HCEC 1CT (cell line): ENCODE measurements around the gene ZNF732.
A peak's percentile ranks its signal among the peaks of the same experiment; 100 is the strongest.
"Not testable (repeated sequence)": the region's sequence is repeated elsewhere in the genome, so short reads cannot be mapped to it uniquely, and the experiment has no call there.

ENCODE experiments used
- DNase-seq: peaks from one replicate; pipeline ENCODE4 v3.0.0-alpha.2; 2017

The ZNF732 gene

GRCh38 chr4:252065-252601, 53.1 kb downstream of the ZNF732 start:
- no peak for DNase-seq

- no peak for DNase-seq
Observed at GRCh38 chr4:244471-244870, 60.8 kb downstream of the ZNF732 start.

GRCh38 chr4:243426-243825, 61.8 kb downstream of the ZNF732 start:
- no peak for DNase-seq

GRCh38 chr4:242121-242848, 63.0 kb downstream of the ZNF732 start:
- peak; percentile 4 for DNase-seq

GRCh38 chr4:241411-241810, 63.9 kb downstream of the ZNF732 start:
- not testable (repeated sequence) for DNase-seq

GRCh38 chr4:236028-236427, 69.2 kb downstream of the ZNF732 start:
- DNase-seq: no peak

GRCh38 chr4:234178-234577, 71.1 kb downstream of the ZNF732 start:
- no peak for DNase-seq

GRCh38 chr4:223913-224497, 81.3 kb downstream of the ZNF732 start:
- DNase-seq: no peak
